ENCODE results near the gene KCNAB1. TPM values are rescaled to one million over a fixed set of nuclear protein-coding genes. Genes with fewer than 3 reads are reported as not detected.

Gene KCNAB1
- total and polyA plus RNA-seq, 2 of the 8 experiments (the other 6 are each of a cell fraction or from before 2014, with no cell fraction given), result 0.51 to 2.3 TPM

DNA sequence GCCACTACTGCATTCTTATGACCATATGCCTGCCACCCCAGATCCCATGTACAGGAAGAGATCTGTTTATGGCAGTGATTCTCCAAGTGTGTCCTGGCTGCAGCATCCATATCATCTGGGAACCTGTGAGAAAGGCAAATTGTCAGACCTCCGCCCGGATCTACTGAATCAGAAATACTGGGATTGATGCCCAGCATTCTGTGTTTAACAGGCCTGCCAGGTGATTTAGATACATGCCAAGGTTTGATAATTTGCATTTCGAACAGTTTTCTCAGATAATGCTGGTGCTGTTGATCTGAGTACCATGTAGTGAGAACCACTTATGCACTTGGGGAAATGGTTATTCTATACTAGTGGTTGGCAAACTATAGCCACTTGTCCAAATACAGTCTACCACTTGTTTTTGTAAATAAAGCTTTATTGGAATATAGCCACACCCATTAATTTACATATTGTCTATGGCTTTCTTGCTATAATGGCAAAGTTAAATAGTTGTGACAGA, 269.1 kb downstream of the KCNAB1 start (continued):
- TF ChIP-seq, protein P1, sequence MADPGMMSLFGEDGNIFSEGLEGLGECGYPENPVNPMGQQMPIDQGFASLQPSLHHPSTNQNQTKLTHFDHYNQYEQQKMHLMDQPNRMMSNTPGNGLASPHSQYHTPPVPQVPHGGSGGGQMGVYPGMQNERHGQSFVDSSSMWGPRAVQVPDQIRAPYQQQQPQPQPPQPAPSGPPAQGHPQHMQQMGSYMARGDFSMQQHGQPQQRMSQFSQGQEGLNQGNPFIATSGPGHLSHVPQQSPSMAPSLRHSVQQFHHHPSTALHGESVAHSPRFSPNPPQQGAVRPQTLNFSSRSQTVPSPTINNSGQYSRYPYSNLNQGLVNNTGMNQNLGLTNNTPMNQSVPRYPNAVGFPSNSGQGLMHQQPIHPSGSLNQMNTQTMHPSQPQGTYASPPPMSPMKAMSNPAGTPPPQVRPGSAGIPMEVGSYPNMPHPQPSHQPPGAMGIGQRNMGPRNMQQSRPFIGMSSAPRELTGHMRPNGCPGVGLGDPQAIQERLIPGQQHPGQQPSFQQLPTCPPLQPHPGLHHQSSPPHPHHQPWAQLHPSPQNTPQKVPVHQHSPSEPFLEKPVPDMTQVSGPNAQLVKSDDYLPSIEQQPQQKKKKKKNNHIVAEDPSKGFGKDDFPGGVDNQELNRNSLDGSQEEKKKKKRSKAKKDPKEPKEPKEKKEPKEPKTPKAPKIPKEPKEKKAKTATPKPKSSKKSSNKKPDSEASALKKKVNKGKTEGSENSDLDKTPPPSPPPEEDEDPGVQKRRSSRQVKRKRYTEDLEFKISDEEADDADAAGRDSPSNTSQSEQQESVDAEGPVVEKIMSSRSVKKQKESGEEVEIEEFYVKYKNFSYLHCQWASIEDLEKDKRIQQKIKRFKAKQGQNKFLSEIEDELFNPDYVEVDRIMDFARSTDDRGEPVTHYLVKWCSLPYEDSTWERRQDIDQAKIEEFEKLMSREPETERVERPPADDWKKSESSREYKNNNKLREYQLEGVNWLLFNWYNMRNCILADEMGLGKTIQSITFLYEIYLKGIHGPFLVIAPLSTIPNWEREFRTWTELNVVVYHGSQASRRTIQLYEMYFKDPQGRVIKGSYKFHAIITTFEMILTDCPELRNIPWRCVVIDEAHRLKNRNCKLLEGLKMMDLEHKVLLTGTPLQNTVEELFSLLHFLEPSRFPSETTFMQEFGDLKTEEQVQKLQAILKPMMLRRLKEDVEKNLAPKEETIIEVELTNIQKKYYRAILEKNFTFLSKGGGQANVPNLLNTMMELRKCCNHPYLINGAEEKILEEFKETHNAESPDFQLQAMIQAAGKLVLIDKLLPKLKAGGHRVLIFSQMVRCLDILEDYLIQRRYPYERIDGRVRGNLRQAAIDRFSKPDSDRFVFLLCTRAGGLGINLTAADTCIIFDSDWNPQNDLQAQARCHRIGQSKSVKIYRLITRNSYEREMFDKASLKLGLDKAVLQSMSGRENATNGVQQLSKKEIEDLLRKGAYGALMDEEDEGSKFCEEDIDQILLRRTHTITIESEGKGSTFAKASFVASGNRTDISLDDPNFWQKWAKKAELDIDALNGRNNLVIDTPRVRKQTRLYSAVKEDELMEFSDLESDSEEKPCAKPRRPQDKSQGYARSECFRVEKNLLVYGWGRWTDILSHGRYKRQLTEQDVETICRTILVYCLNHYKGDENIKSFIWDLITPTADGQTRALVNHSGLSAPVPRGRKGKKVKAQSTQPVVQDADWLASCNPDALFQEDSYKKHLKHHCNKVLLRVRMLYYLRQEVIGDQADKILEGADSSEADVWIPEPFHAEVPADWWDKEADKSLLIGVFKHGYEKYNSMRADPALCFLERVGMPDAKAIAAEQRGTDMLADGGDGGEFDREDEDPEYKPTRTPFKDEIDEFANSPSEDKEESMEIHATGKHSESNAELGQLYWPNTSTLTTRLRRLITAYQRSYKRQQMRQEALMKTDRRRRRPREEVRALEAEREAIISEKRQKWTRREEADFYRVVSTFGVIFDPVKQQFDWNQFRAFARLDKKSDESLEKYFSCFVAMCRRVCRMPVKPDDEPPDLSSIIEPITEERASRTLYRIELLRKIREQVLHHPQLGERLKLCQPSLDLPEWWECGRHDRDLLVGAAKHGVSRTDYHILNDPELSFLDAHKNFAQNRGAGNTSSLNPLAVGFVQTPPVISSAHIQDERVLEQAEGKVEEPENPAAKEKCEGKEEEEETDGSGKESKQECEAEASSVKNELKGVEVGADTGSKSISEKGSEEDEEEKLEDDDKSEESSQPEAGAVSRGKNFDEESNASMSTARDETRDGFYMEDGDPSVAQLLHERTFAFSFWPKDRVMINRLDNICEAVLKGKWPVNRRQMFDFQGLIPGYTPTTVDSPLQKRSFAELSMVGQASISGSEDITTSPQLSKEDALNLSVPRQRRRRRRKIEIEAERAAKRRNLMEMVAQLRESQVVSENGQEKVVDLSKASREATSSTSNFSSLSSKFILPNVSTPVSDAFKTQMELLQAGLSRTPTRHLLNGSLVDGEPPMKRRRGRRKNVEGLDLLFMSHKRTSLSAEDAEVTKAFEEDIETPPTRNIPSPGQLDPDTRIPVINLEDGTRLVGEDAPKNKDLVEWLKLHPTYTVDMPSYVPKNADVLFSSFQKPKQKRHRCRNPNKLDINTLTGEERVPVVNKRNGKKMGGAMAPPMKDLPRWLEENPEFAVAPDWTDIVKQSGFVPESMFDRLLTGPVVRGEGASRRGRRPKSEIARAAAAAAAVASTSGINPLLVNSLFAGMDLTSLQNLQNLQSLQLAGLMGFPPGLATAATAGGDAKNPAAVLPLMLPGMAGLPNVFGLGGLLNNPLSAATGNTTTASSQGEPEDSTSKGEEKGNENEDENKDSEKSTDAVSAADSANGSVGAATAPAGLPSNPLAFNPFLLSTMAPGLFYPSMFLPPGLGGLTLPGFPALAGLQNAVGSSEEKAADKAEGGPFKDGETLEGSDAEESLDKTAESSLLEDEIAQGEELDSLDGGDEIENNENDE (IDR thresholded peaks at IDR 0.05; ENCODE audit: insufficient replicate concordance, low read length), result no peak
- TF ChIP-seq TEAD4 (IDR thresholded peaks at IDR 0.05; ENCODE audit: low read depth, low read length) (no peak), CTBP2 (IDR thresholded peaks at IDR 0.05; ENCODE audit: borderline replicate concordance, insufficient read depth, insufficient read length, low read length) (no peak), SP2 (IDR thresholded peaks at IDR 0.05; ENCODE audit: low read length) (no peak), BRCA1 (IDR thresholded peaks at IDR 0.05; ENCODE audit: low read depth, low read length) (no peak), POLR2AphosphoS5 (IDR thresholded peaks at IDR 0.05; ENCODE audit: low read depth, low read length) (no peak), CBX8 (IDR thresholded peaks at IDR 0.05; ENCODE audit: borderline replicate concordance, low read depth, low read length) (no peak)
- TF ChIP-seq, protein P2, sequence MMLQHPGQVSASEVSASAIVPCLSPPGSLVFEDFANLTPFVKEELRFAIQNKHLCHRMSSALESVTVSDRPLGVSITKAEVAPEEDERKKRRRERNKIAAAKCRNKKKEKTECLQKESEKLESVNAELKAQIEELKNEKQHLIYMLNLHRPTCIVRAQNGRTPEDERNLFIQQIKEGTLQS (IDR thresholded peaks at IDR 0.05; ENCODE audit: insufficient read depth, low read depth, low read length), result no peak

Data from H1 (cell line).